ENCODE results near the gene TMEM243.
"Not testable (repeated sequence)": the region's sequence is repeated elsewhere in the genome, so short reads cannot be mapped to it uniquely, and the experiment has no call there.

Gene TMEM243

GRCh38 chr7:87212498-87212897 is 7.0 kb downstream of the TMEM243 start:
- DNase-seq (ENCODE audit: low read depth in 2 of 2) = no peak

GRCh38 chr7:87210506-87210905 is 9.0 kb downstream of the TMEM243 start:
- DNase-seq (ENCODE audit: low read depth in 2 of 2) = no peak

DNA sequence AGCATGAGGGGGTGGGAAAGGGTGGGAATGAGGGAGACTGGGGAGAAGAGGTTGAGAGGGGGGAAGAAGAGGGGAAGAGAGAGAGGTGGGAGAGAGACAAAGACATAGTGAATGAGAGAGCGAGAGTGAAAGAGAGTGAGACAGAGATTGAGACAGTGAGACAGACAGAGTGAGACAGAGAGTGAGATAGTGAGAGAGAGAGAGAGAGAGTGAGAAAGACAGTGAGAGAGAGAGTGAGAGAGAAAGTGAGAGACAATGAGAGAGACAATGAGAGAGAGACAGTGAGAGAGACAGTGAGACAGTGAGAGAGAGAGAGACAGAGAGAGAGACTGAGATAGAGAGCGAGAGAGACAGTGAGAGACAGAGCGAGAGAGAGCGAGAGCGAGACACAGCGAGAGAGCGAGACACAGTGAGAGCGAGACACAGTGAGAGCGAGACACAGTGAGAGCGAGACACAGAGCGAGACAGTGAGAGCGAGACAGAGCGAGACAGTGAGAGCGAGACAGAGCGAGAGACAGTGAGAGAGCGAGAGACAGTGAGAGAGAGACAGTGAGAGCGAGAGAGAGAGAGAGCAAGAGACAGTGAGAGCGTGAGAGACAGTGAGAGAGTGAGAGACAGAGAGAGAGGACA is 10.1 kb downstream of the TMEM243 start:
- DNase-seq (ENCODE audit: low read depth in 2 of 2) = no peak

DNA sequence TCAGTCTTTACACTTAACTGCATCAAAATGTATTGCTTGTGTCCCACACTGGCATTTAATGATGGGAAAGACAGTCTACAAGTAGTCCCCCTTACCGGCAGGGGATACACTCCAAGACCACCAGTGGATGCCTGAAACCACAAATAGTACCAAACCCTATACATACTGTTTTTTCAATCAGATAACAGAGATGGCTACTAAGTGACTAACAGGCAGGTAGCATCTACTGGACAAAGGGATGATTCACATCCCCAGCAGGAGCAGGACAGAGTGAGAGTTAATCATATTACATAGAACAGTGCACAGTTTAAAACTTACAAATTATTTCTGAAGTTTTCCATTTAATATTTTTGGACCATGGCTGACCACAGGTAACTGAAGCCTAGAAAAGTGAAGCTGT is 13.2 kb downstream of the TMEM243 start:
- no peak for DNase-seq (ENCODE audit: low read depth in 2 of 2)

- not testable (repeated sequence) for DNase-seq (ENCODE audit: low read depth in 2 of 2)
These were observed 13.8 kb downstream of the TMEM243 start for GRCh38 chr7:87205701-87206100.

DNA sequence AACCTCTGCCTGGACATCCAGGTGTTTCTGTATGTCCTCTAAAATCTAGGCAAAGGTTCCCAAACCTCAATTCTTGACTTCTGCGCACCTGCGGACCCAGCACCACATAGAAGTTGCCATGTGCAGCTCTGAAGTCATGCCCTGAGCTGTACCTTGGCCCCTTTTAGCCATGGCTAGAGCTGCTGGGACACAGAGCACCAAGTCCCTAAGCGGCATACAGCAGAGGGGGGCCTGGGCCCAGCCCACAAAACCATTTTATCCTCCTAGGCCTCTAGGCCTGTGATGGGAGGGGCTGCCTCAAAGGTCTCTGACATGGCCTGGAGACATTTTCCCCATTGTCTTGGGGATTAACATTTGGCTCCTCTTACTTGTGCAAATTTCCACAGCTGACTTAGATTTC is 14.6 kb downstream of the TMEM243 start:
- no peak for DNase-seq (ENCODE audit: low read depth in 2 of 2)

DNA sequence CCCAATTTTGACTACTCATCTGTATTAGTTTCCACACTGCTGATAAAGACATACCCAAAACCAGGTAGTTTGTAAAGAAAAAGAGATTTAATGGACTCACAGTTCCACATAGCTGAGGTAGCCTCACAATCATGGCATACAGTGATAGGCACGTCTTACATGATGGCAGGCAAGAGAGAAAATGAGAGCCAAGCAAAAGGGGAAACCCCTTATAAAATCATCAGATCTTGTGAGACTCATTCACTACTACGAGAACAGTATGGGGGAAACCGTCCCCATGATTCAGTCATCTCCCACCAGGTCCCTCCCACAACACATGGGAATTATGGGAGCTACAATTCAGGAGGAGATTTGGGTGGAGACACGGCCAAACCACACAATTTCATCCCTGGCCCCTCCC is 15.6 kb downstream of the TMEM243 start:
- DNase-seq (ENCODE audit: low read depth in 2 of 2) = not testable (repeated sequence)

GRCh38 chr7:87202705-87203104 is 16.8 kb downstream of the TMEM243 start:
- no peak for DNase-seq (ENCODE audit: low read depth in 2 of 2)

DNA sequence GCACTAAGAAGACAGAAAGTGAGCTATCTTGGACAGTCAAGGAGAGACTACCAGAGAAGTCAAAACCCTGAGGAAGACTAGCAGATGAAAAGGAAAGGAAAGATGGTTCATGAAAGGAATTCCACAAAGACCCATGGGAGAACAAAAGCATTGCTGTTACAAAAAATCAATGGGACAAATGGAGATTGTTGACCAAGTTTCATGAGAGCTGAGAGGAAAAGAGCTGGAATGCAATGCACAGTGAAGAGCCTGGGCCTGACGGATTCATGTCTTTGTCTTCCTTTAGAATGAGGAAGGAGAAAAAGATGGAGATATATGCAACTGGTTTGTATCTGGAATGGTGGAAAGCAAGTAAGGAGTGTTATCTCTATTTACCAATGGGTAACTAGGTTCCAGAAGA is 17.3 kb downstream of the TMEM243 start:
- no peak for DNase-seq (ENCODE audit: low read depth in 2 of 2)

DNA sequence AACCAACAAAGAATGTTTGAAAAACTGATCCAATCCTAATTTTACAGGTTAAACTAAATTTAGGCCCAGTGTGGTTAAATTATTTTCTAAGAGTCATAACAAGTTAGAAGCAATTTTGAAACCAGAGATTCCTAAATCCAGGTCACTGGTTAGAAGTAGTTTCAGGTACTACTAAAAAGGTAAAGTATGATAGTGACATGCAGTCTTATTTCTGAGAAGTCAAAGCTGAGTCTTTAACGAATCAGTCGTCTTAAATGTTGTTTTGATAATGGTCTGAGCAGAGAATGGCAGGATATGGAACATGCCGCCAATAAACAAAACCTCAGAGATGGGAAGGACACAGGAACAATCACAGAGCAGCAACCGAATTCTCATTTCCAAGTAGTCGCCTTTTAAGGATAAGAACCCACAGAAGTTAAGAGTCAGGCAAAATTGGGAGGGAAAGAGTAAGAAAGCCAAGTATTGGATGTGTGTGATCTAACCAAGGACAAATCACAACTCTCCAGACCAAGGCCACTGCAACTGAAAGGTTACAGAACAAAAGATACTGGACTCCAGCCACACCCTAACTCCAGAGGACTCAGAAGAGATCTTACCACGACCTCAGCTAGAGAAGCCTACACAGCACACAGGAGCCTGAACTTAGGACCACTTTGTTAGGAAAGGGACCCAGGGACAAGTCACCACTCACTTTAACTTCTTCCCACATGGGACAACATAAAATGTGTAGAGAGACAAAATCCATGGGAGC is 19.7 kb downstream of the TMEM243 start:
- DNase-seq (ENCODE audit: low read depth in 2 of 2) = no peak

DNA sequence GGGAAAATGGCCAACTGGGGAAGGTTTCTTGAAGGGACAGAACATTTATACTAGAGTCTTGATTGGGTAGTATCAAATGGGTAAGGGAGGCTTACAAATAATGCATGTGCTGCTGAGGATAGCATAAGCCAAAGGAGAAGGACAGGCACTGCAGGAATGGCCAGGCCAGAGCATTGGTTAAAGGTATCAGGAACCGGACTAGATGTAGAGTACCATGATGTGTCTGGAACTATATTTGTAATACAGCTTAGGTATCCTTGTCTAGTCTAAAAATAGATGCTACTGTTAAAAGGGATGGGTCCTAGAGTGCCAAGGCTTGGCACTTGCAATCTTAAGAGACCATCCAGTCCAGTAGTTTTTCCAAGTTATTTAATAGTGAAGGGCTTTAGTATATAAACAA is 20.3 kb downstream of the TMEM243 start:
- DNase-seq (ENCODE audit: low read depth in 2 of 2) = no peak

DNA sequence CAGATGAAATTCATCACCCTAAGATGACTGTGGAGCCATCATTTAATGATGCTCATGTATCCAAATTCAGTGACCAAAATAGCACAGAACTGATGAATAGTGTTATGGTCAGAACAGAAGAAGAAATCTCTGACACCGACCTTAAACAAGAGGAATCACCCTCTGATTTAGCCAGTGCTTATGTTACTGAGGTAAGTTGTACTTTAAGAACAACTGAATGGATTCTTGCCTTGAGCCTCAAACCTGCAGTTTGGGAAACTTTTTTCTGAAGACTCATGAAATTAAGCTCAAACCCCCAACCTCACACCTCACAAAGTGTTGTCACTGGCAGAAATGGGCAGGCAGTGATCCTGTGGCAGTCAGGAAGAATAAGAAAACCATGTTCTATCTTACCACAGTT is 25.6 kb downstream of the TMEM243 start:
- no peak for DNase-seq (ENCODE audit: low read depth in 2 of 2)

DNA sequence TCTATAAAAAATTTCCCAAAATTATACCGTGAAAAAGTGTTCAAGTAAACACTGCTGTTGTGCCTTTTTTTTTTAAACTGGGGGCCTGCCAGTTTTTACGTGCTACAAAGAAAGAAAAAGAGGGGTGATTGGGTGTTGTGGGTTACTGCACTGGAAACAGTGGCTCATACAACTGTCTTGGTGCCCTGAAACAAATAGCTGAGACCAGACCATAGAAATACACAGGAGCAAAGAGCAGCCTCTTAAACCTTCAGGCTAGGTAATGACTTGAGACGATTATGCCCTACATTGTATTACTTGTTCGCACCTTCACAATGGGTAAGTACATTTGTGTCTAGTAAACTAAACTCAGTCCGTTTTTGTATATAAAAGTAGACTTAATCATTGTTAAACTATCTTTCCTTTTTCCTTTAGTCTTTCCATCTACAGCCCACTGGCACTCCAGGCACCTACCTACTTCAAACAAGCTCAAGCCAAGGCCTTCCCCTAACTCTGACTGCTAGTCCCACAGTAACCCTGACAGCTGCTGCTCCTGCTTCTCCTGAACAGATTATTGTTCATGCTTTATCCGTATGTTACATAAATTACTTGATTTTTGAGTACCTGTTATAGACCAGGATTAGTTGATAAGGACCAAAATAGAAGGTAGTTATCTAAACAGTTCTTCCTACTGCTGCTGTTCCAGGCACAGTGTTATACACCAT is 26.6 kb downstream of the TMEM243 start:
- DNase-seq (ENCODE audit: low read depth in 2 of 2) = no peak

DNA sequence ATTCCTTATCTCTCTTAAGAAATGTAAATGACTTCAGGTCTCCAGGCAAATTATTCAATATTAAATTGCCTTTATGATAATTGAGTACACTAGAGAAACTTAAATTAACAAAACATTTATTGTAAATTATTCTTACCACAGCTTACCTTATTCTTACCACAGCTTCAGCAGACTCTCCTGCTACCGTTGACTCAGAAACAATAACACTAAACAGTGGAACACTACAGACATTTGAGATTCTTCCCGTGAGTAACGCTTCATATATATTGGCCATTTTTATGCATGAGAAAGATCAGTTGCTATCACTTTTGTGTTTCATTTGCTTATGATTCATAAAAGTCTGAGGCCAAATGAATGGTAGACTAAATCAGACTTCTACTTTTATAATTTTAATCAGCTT is 28.7 kb downstream of the TMEM243 start:
- DNase-seq (ENCODE audit: low read depth in 2 of 2) = no peak

DNA sequence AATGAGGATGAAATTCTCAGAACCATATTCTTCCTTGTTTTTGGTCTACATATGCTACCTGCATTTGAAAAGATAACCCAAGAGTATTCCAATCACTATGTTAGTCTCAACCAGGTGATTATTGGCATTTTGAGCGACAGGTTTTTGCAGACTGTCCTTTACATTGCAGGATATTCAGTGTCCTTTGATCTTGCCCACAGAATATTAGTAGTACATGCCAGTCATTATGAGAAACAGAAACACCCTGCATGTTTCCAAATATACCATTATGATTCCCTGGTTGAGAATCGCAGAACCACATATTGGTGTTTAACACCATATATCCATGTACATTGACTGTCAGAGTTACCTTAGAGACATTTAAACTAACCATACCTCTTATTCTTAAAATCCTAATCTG is 30.6 kb downstream of the TMEM243 start:
- no peak for DNase-seq (ENCODE audit: low read depth in 2 of 2)

- no peak for DNase-seq (ENCODE audit: low read depth in 2 of 2)
These were observed 32.4 kb downstream of the TMEM243 start for GRCh38 chr7:87187120-87187519.

GRCh38 chr7:87179180-87179579 is 40.4 kb downstream of the TMEM243 start:
- DNase-seq (ENCODE audit: low read depth in 2 of 2) = no peak

GRCh38 chr7:87178320-87178719 is 41.2 kb downstream of the TMEM243 start:
- no peak for DNase-seq (ENCODE audit: low read depth in 2 of 2)

- no peak for DNase-seq (ENCODE audit: low read depth in 2 of 2)
These were observed 46.1 kb downstream of the TMEM243 start for GRCh38 chr7:87173471-87173870.

GRCh38 chr7:87171282-87171934 is 48.1 kb downstream of the TMEM243 start:
- no peak for DNase-seq (ENCODE audit: low read depth in 2 of 2)

GRCh38 chr7:87170828-87171227 is 48.7 kb downstream of the TMEM243 start:
- no peak for DNase-seq (ENCODE audit: low read depth in 2 of 2)

GRCh38 chr7:87164433-87164832 is 55.1 kb downstream of the TMEM243 start:
- no peak for DNase-seq (ENCODE audit: low read depth in 2 of 2)

- no peak for DNase-seq (ENCODE audit: low read depth in 2 of 2)
These were observed 60.0 kb downstream of the TMEM243 start for GRCh38 chr7:87159538-87159937.

Data from stimulated activated CD4-positive, alpha-beta T cell treated with anti-CD3 and anti-CD28 coated beads, Interleukin-1b, Interleukin-23, amount 100 ng/mL, for 1 hour (primary cell).